Kidney (tissue), 14 donors: ENCODE results near the gene MLLT10. TPM values are rescaled to one million over a fixed set of nuclear protein-coding genes. Genes with fewer than 3 reads are reported as not detected.

Source experiments
- DNase-seq, 5 donors: peaks; one replicate each; pipeline ENCODE4 v3.0.0-alpha.2; 2013 to 2020
- FAIRE-seq: peaks from 2 replicates; lab custom pipeline; 2012; peaks lifted over from hg19 to GRCh38; lab: Jason Lieb, UNC
- H3K27ac ChIP-seq, 2 donors: one replicate each; pipeline ENCODE4 v1.7.0; 2013; ENCODE audit warnings: low read depth in 2 of 2, low read length in 2 of 2, inconsistent platforms in 1 of 2
- H3K27me3 ChIP-seq: one replicate; pipeline ENCODE4 v1.7.1; 2013; ENCODE audit warnings: low read length, inconsistent platforms; ENCODE audit not compliant: control insufficient read depth, insufficient read depth
- H3K36me3 ChIP-seq, 3 donors: one replicate each; pipeline versions ENCODE4 v1.7.0 to v1.7.1; 2013; ENCODE audit warnings: low read length in 3 of 3, control low read depth in 1 of 3, inconsistent platforms in 1 of 3; ENCODE audit not compliant: insufficient read depth in 3 of 3, control insufficient read depth in 2 of 3
- H3K4me1 ChIP-seq, 3 donors: one replicate each; pipeline versions ENCODE4 v1.7.0 to v1.7.1; 2013; ENCODE audit warnings: low read length in 3 of 3, inconsistent platforms in 1 of 3, low read depth in 1 of 3; ENCODE audit not compliant: control insufficient read depth in 2 of 3, insufficient read depth in 2 of 3
- H3K4me3 ChIP-seq, 3 donors: one replicate each; pipeline versions ENCODE4 v1.7.0 to v1.8.1; 2013; ENCODE audit warnings: low read length in 3 of 3, control low read depth in 1 of 3, inconsistent platforms in 1 of 3
- H3K9ac ChIP-seq, 3 donors: one replicate each; pipeline versions ENCODE4 v1.7.0 to v1.7.1; 2013; ENCODE audit warnings: low read length in 3 of 3, control low read depth in 1 of 3, inconsistent platforms in 1 of 3
- H3K9me3 ChIP-seq, 3 donors: one replicate each; pipeline versions ENCODE4 v1.7.0 to v1.7.1; 2013; ENCODE audit warnings: low read length in 3 of 3, control low read depth in 1 of 3, inconsistent platforms in 1 of 3; ENCODE audit not compliant: control insufficient read depth in 2 of 3, insufficient read depth in 1 of 3
- CTCF ChIP-seq: IDR thresholded peaks from 3 replicates; pipeline ENCODE4 v1.5.1; 2012; ENCODE audit warnings: mild to moderate bottlenecking, moderate library complexity, borderline replicate concordance; ENCODE audit not compliant: insufficient read depth; ENCODE audit errors: extremely low read depth
- intact Hi-C: fragments of 100-400 bp; cut with DNase I; formaldehyde crosslinking; loops from one replicate; pipeline ENCODE4 v1.11.1; 2022
- polyA plus RNA-seq: library from polyadenylated mRNA; stranded (reverse); fragments of 350-450 nt; fragmentation: Illumina TruSeq; extraction: RNeasy Lipid Tissue Mini Kit (QIAGEN cat#74804); gene quantifications from one replicate; pipeline ENCODE4 v1.2.3, GENCODE V29; 2014; ENCODE audit warnings: low read depth, low replicate concordance; ENCODE audit not compliant: insufficient read depth
- total RNA-seq: library from RNA; stranded (reverse); fragmentation: NEBNext Ultra II Directional; extraction: Animal tissue kit (Norgen Biotek cat#: 25700); gene quantifications from one replicate; pipeline ENCODE4 v1.2.1, GENCODE V29; 2021
- donor health status: control.
- donor health status: control.
- donor health status: control.
- donor health status: control.
- donor health status: control.
- donor health status: DM: yes; HTN: yes; CAD: no.
- donor health status: Normal renal cell carcinoma (clear cell type).

The MLLT10 gene
- total and polyA plus RNA-seq, 2 donors from 2014 or later: 11.0 to 54.2 TPM

DNA sequence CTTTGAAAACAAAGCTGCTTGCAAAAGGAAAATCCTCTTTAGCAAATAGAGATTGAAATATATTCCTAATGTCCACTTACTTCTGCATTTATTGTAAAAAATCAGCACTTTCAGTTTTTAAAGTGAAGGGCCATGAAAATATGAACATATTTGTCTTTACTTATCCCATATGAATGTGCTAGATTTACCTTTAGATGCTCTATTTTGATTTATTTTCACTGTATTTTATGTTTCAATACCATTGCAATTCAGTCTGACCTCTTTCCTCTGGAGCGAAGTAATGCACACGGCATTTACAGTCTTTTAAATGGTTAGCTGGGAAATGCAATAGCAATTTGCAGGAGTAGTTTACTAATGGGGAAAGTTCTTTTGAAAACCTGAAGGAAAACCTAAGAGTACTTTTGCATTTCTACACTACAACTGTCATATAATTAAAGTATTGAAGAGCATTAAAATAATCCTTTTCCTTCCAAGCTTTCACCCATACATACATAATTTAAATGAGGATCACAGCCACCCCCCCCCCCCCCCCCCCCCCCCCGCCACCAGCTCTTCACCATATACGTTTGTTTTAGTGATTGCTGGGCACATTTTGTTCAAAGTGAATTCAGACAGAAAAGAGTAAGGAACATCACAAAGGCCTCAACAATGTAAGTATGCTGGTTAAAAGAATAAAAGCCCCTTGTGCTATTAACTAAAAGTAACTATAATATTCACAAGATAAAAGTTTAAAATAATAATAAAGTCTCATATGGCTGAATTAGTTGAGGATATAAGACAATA is 12.1 kb upstream of the MLLT10 start:
- Histone ChIP-seq H3K4me1 (peaks cover 0 to 13% (median 9%) of the 10 kb centered on the region in 3 donors), H3K9me3 (no peaks in the 10 kb centered on the region), H3K9ac (no peak overlapping the region), H3K36me3 (no peaks in the 10 kb centered on the region), H3K27me3 (no peaks in the 10 kb centered on the region), H3K4me3 (no peak overlapping the region), H3K27ac (no peak overlapping the region)
- FAIRE-seq (no peak), DNase-seq (peak in 2 of 5 donors; percentile 27 to 53)
- no peak for TF ChIP-seq CTCF
- intact Hi-C loops: no loop called here

DNA sequence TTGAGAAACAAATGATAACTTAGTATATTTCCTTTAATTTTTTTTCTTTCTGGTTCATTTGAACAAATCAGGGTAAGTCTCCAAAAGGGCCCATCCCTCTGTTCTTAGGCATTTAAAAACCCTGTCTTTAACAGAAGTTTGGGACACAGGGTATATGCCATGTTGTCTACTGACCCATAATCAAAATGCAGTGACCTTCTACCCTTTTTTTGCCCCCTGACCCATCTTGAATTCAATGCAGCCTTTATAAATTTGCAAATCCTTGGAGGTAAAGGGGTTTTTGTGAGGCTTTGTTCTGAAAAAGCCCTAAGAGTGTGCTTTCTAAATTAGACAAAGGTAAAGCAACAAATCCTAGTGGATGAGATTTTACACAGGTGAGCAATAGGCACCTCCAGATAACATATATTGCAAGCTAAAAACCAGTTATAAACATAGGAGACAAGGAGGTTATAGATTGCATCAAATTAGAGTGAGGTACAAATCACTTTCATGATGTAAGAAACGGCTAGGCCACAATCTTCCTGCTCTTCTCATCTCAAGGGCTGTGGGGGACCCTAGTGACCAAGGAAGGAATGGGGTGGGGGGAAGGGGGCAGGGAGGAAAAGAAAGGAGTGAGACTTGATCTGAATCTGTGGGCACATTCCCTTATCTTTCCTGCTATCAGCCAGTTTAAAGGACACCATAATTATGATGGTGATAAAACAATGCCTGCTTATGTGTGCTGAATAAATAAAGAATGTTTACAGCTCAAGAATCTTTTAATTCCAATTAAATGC is 11.2 kb upstream of the MLLT10 start:
- DNase-seq (peak in 3 of 5 donors; percentile 54 to 77 (median 63)), FAIRE-seq (no peak)
- H3K27me3 ChIP-seq: no peaks in the 10 kb centered on the region
- no peaks in the 10 kb centered on the region for H3K36me3 ChIP-seq
- no peak for TF ChIP-seq CTCF
- peaks cover 0 to 13% (median 9%) of the 10 kb centered on the region in 3 donors for H3K4me1 ChIP-seq
- H3K9me3 ChIP-seq: no peaks in the 10 kb centered on the region
- intact Hi-C loops: no loop called here
- no peak overlapping the region for H3K27ac ChIP-seq
- no peak overlapping the region for H3K4me3 ChIP-seq
- H3K9ac ChIP-seq: no peak overlapping the region

DNA sequence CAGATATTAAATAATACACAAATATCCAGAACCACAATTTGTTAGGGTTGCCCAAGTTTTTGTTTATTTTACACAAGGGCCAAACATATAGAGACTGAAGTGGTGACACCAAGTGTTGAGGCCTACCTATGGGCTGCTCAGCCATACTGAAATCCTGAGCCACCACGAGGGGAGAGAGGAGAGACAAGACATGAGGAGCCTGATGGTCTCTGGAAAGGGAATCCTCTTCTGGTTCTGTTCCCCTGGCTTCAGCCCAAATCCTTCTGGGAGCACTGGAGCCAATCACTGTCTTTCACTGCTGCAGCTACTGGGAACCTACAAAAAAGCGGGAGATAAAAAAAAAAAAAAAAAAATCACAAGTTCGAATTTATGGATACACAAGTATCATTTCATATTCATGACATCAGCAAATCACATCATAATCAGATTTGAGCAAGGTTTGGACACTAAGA is 10.4 kb upstream of the MLLT10 start:
- no peaks in the 10 kb centered on the region for H3K27me3 ChIP-seq
- H3K4me1 ChIP-seq: peaks cover 0 to 13% (median 11%) of the 10 kb centered on the region in 3 donors
- H3K4me3 ChIP-seq: peak overlapping the region in 1 of 3 donors; percentile 5
- TF ChIP-seq CTCF: no peak
- no peaks in the 10 kb centered on the region for H3K36me3 ChIP-seq
- FAIRE-seq: no peak
- no peaks in the 10 kb centered on the region for H3K9me3 ChIP-seq
- no peak overlapping the region for H3K27ac ChIP-seq
- intact Hi-C loops: no loop called here
- peak overlapping the region in 2 of 3 donors; percentile 8 to 33 for H3K9ac ChIP-seq
- DNase-seq: peak in 3 of 5 donors; percentile 50 to 77 (median 70)
